DOHH2 (cell line): ENCODE results near the gene SORBS1.
"Not testable (repeated sequence)": the region's sequence is repeated elsewhere in the genome, so short reads cannot be mapped to it uniquely, and the experiment has no call there.

Source experiments
- H3F3A ChIP-seq: fragments of 200-600 bp; sonication (generic), shearing (Covaris generic); 2 replicates; pipeline ENCODE4 v1.6.0; 2016; ENCODE audit warnings: antibody characterized with exemption, mild to moderate bottlenecking; ENCODE audit not compliant: control insufficient read depth, insufficient read depth
- H3K27ac ChIP-seq: fragments of 200-600 bp; sonication (generic); 2 replicates; pipeline ENCODE4 v1.5.1; 2014; ENCODE audit warnings: low read depth, mild to moderate bottlenecking, low read length, moderate library complexity
- H3K27me3 ChIP-seq: fragments of 200-600 bp; sonication (generic); 2 replicates; pipeline ENCODE4 v1.6.1; 2014; ENCODE audit warnings: mild to moderate bottlenecking, low read length, mixed read lengths; ENCODE audit not compliant: control insufficient read depth
- H3K36me3 ChIP-seq: fragments of 200-600 bp; sonication (generic); 2 replicates; pipeline ENCODE4 v1.6.1; 2014; ENCODE audit warnings: mild to moderate bottlenecking, low read length, moderate library complexity, mixed read lengths; ENCODE audit not compliant: control insufficient read depth
- H3K4me1 ChIP-seq: fragments of 200-600 bp; sonication (generic); 2 replicates; pipeline ENCODE4 v1.6.1; 2014; ENCODE audit warnings: mild to moderate bottlenecking, low read length, mixed read lengths; ENCODE audit not compliant: control insufficient read depth
- H3K4me2 ChIP-seq: fragments of 200-600 bp; sonication (generic); 2 replicates; pipeline ENCODE4 v1.6.0; 2014; ENCODE audit warnings: mild to moderate bottlenecking, low read length, moderate library complexity
- H3K4me3 ChIP-seq: fragments of 200-600 bp; sonication (generic); 2 replicates; pipeline ENCODE4 v1.5.1; 2014; ENCODE audit warnings: mild to moderate bottlenecking, low read length, mixed read lengths
- H3K79me2 ChIP-seq: fragments of 200-600 bp; sonication (generic); 2 replicates; pipeline ENCODE4 v1.6.1; 2014; ENCODE audit warnings: mild to moderate bottlenecking, low read length, mixed read lengths; ENCODE audit not compliant: control insufficient read depth
- H3K9me2 ChIP-seq: fragments of 200-600 bp; sonication (generic); replicated peaks from 2 replicates; pipeline ENCODE4 v1.6.1; 2014; ENCODE audit warnings: mild to moderate bottlenecking, low read length, mixed read lengths; ENCODE audit not compliant: control insufficient read depth
- H3K9me3 ChIP-seq: fragments of 200-600 bp; sonication (generic); 2 replicates; pipeline ENCODE4 v1.6.1; 2014; ENCODE audit warnings: antibody characterized with exemption, low read length, mixed read lengths; ENCODE audit not compliant: control insufficient read depth, insufficient read depth
- H4K20me1 ChIP-seq: fragments of 200-600 bp; sonication (generic); 2 replicates; pipeline ENCODE4 v1.6.0; 2014; ENCODE audit warnings: low read depth, mild to moderate bottlenecking, antibody characterized with exemption, low read length, moderate library complexity; ENCODE audit not compliant: control insufficient read depth, insufficient read depth
- CTCF ChIP-seq: fragments of 200-600 bp; sonication (generic); IDR thresholded peaks from one replicate; pipeline ENCODE4 v1.5.1; 2014; ENCODE audit warnings: antibody characterized with exemption, mild to moderate bottlenecking, low read depth, low read length; ENCODE audit not compliant: poor library complexity, severe bottlenecking
- EZH2phosphoT487 ChIP-seq: fragments of 200-600 bp; sonication (generic); IDR thresholded peaks from 2 replicates; pipeline ENCODE4 v1.6.1; 2017; ENCODE audit warnings: borderline replicate concordance, mild to moderate bottlenecking, antibody characterized with exemption, low read length, moderate library complexity, mixed read lengths

Gene SORBS1

GRCh38 chr10:95472304-95473088 is 88.7 kb downstream of the SORBS1 start:
- H3K4me1 ChIP-seq = no peaks in the 10 kb centered on the region

GRCh38 chr10:95469676-95470075 is 91.5 kb downstream of the SORBS1 start:
- Histone ChIP-seq H4K20me1 (no peaks in the 10 kb centered on the region), H3K9me2 (no peaks in the 10 kb centered on the region), H3K4me3 (no peak overlapping the region), H3K79me2 (no peaks in the 10 kb centered on the region), H3K36me3 (no peaks in the 10 kb centered on the region), H3F3A (no peaks in the 10 kb centered on the region), H3K9me3 (no peaks in the 10 kb centered on the region), H3K27ac (no peak overlapping the region), H3K4me1 (no peaks in the 10 kb centered on the region), H3K27me3 (no peaks in the 10 kb centered on the region; the same call in 1 of the 2 replicates), H3K4me2 (no peak overlapping the region)
- TF ChIP-seq EZH2phosphoT487 (no peak), CTCF (no peak)

More at GRCh38 chr10:95472304-95473088, 88.7 kb downstream of the SORBS1 start:
- no peaks in the 10 kb centered on the region for H3K9me2 ChIP-seq
- H3K27ac ChIP-seq = no peak overlapping the region
- H3K4me3 ChIP-seq = no peak overlapping the region
- no peak overlapping the region for H3K4me2 ChIP-seq
- H3F3A ChIP-seq = no peaks in the 10 kb centered on the region
- no peaks in the 10 kb centered on the region for H4K20me1 ChIP-seq
- TF ChIP-seq CTCF (no peak), EZH2phosphoT487 (no peak)
- H3K36me3 ChIP-seq = no peaks in the 10 kb centered on the region
- H3K9me3 ChIP-seq = no peaks in the 10 kb centered on the region
- no peaks in the 10 kb centered on the region for H3K79me2 ChIP-seq
- peaks cover 13% of the 10 kb centered on the region for H3K27me3 ChIP-seq

- H3K36me3 ChIP-seq = no peaks in the 10 kb centered on the region
- H3K4me1 ChIP-seq = no peaks in the 10 kb centered on the region
Observed at GRCh38 chr10:95469251-95469650, 91.9 kb downstream of the SORBS1 start.

DNA sequence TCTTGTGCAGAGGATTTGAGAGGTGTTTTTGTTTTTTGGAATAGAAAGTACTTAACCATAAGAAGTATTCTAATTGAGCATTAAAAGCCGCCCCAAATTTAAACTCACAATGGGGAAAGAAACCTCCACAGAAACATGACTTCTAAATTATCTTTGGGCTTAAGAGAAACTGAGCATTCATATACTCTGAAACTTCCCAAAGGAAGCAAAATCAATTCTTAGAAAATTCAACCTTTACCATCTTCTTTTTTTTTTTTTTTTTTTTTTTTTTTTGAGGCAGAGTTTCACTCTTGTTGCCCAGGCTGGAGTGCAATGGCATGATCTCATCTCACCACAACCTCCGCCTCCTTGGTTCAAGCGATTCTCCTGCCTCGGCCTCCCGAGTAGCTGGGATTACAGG is 93.5 kb downstream of the SORBS1 start:
- not testable (repeated sequence) for H4K20me1 ChIP-seq, H3K27ac ChIP-seq, H3K36me3 ChIP-seq, H3K4me3 ChIP-seq, H3K4me1 ChIP-seq, H3K9me3 ChIP-seq, H3F3A ChIP-seq, H3K27me3 ChIP-seq, H3K9me2 ChIP-seq, H3K4me2 ChIP-seq, H3K79me2 ChIP-seq

More at GRCh38 chr10:95469251-95469650, 91.9 kb downstream of the SORBS1 start:
- no peak overlapping the region for H3K4me2 ChIP-seq
- no peaks in the 10 kb centered on the region for H3F3A ChIP-seq
- H3K79me2 ChIP-seq = no peaks in the 10 kb centered on the region
- H3K27ac ChIP-seq = no peak overlapping the region
- no peaks in the 10 kb centered on the region for H4K20me1 ChIP-seq
- no peak overlapping the region for H3K4me3 ChIP-seq
- no peaks in the 10 kb centered on the region for H3K9me2 ChIP-seq
- H3K27me3 ChIP-seq = no peaks in the 10 kb centered on the region
- no peaks in the 10 kb centered on the region for H3K9me3 ChIP-seq
- TF ChIP-seq EZH2phosphoT487 (no peak), CTCF (no peak)
